ENCODE data around the gene CHRM3.

DNA sequence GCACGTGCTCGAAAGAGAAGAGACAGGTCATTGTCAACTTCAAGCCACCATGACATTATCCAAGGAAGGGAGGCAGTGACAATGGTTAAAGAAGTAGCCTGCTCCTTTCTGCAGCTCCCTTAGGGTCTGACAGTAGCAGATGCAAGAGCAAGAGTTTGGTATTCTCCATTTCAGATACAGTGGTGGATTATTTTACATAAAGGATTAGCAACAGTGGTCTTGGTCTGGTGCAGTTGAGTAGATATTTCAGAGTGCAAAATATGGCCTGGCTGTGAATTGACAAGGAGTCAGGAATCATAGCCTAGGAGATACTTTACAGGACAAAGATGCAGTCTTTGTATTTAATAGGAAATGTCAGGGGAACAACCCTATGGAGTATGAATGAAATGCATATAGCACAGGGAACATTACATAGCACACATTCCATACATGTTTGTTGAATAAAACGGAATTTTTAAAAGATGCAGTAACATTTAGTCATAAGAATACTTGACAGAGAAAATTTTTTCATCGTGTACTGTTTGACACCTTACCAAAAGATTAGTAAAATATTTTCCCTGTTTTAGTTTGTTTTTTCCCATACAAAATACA is 41.8 kb downstream of the CHRM3 start:
- no peak for TF ChIP-seq POLR2AphosphoS5 (IDR thresholded peaks at IDR 0.05; ENCODE audit: low read depth, low read length)
- no peak for TF ChIP-seq POLR2A (IDR thresholded peaks at IDR 0.05; ENCODE audit: low read depth, low read length)
- TF ChIP-seq TAF1 (IDR thresholded peaks at IDR 0.05; ENCODE audit: low read depth, low read length): no peak
